ENCODE data around the gene EHF. TPM values are rescaled to one million over a fixed set of nuclear protein-coding genes. Genes with fewer than 3 reads are reported as not detected.
A peak's percentile ranks its signal among the peaks of the same experiment; 100 is the strongest.

Gene EHF
- total and polyA plus RNA-seq, 9 of the 15 experiments (the other 6 are each of a cell fraction or from before 2014, with no cell fraction given), result 0.04 to 0.54 (median 0.37) TPM

DNA sequence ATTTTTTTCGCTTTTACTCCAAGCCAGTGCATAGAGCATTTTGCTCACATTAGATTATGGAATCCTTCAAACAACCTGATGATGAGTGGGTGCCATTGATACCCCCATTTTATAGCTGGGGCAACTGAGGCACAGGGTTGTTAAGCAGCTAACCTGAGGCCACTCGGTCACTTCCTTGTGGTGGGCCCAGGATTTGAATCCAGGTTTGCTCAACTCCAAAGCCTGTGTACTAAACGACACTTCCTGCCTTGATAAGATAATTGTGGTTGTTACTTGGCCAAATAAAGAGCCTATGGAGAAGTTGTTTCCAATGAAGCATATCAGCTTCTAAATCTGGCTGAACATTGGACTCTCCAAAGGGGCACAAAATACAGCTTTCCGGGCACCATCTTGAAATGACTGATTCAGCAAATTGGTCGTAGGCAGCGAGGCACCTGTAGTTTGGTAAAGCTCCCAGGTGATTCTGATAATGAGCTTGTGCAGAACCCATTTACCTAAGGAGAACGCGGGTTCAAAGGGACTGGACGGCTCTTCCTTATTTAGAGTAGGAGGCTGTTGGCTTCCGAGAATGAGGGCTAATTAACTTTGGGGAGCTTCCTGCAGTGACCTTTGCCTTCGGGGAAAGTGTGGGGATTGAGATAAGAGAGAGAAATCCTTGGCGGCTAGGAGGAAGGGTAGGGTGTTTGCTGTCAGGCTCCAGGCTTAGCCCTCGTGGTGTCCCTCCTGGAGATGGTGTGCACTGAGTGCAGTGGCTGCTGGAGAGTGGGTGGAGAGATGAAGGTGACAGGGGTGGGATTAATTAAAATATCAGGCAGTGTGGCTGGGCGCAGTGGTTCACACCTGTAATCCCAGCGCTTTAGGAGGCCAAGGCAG lies 17.5 kb upstream of the EHF start (continued):
- TF ChIP-seq, protein P1, sequence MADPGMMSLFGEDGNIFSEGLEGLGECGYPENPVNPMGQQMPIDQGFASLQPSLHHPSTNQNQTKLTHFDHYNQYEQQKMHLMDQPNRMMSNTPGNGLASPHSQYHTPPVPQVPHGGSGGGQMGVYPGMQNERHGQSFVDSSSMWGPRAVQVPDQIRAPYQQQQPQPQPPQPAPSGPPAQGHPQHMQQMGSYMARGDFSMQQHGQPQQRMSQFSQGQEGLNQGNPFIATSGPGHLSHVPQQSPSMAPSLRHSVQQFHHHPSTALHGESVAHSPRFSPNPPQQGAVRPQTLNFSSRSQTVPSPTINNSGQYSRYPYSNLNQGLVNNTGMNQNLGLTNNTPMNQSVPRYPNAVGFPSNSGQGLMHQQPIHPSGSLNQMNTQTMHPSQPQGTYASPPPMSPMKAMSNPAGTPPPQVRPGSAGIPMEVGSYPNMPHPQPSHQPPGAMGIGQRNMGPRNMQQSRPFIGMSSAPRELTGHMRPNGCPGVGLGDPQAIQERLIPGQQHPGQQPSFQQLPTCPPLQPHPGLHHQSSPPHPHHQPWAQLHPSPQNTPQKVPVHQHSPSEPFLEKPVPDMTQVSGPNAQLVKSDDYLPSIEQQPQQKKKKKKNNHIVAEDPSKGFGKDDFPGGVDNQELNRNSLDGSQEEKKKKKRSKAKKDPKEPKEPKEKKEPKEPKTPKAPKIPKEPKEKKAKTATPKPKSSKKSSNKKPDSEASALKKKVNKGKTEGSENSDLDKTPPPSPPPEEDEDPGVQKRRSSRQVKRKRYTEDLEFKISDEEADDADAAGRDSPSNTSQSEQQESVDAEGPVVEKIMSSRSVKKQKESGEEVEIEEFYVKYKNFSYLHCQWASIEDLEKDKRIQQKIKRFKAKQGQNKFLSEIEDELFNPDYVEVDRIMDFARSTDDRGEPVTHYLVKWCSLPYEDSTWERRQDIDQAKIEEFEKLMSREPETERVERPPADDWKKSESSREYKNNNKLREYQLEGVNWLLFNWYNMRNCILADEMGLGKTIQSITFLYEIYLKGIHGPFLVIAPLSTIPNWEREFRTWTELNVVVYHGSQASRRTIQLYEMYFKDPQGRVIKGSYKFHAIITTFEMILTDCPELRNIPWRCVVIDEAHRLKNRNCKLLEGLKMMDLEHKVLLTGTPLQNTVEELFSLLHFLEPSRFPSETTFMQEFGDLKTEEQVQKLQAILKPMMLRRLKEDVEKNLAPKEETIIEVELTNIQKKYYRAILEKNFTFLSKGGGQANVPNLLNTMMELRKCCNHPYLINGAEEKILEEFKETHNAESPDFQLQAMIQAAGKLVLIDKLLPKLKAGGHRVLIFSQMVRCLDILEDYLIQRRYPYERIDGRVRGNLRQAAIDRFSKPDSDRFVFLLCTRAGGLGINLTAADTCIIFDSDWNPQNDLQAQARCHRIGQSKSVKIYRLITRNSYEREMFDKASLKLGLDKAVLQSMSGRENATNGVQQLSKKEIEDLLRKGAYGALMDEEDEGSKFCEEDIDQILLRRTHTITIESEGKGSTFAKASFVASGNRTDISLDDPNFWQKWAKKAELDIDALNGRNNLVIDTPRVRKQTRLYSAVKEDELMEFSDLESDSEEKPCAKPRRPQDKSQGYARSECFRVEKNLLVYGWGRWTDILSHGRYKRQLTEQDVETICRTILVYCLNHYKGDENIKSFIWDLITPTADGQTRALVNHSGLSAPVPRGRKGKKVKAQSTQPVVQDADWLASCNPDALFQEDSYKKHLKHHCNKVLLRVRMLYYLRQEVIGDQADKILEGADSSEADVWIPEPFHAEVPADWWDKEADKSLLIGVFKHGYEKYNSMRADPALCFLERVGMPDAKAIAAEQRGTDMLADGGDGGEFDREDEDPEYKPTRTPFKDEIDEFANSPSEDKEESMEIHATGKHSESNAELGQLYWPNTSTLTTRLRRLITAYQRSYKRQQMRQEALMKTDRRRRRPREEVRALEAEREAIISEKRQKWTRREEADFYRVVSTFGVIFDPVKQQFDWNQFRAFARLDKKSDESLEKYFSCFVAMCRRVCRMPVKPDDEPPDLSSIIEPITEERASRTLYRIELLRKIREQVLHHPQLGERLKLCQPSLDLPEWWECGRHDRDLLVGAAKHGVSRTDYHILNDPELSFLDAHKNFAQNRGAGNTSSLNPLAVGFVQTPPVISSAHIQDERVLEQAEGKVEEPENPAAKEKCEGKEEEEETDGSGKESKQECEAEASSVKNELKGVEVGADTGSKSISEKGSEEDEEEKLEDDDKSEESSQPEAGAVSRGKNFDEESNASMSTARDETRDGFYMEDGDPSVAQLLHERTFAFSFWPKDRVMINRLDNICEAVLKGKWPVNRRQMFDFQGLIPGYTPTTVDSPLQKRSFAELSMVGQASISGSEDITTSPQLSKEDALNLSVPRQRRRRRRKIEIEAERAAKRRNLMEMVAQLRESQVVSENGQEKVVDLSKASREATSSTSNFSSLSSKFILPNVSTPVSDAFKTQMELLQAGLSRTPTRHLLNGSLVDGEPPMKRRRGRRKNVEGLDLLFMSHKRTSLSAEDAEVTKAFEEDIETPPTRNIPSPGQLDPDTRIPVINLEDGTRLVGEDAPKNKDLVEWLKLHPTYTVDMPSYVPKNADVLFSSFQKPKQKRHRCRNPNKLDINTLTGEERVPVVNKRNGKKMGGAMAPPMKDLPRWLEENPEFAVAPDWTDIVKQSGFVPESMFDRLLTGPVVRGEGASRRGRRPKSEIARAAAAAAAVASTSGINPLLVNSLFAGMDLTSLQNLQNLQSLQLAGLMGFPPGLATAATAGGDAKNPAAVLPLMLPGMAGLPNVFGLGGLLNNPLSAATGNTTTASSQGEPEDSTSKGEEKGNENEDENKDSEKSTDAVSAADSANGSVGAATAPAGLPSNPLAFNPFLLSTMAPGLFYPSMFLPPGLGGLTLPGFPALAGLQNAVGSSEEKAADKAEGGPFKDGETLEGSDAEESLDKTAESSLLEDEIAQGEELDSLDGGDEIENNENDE (IDR thresholded peaks at IDR 0.05; ENCODE audit: low read depth, low read length), result no peak
- TF ChIP-seq OTX1 (CRISPR knock-in tag; IDR thresholded peaks at IDR 0.05), result 0 out of 2 replicates have a peak, but pooled peaks have one; percentile 40
- TF ChIP-seq MAFF (IDR thresholded peaks at IDR 0.05; ENCODE audit: low read length), result peak; percentile 86
- TF ChIP-seq ARID1B (IDR thresholded peaks at IDR 0.05), result peak; percentile 98
- no peak for TF ChIP-seq ASH1L (IDR thresholded peaks at IDR 0.05; ENCODE audit: borderline replicate concordance, low read depth, partially characterized antibody)
- TF ChIP-seq TBP (optimal IDR thresholded peaks at IDR 0.05; ENCODE audit: low read depth, low read length), result peak; percentile 11
- TF ChIP-seq TAF1 (IDR thresholded peaks at IDR 0.05; ENCODE audit: control insufficient read depth, extremely low read depth, insufficient read depth, low read length, severe bottlenecking), result no peak
- peak; percentile 62; the same call in 1 of the 2 replicates for TF ChIP-seq KLF13 (tag; IDR thresholded peaks at IDR 0.05; ENCODE audit: borderline replicate concordance, low read depth)
- TF ChIP-seq, protein P2, sequence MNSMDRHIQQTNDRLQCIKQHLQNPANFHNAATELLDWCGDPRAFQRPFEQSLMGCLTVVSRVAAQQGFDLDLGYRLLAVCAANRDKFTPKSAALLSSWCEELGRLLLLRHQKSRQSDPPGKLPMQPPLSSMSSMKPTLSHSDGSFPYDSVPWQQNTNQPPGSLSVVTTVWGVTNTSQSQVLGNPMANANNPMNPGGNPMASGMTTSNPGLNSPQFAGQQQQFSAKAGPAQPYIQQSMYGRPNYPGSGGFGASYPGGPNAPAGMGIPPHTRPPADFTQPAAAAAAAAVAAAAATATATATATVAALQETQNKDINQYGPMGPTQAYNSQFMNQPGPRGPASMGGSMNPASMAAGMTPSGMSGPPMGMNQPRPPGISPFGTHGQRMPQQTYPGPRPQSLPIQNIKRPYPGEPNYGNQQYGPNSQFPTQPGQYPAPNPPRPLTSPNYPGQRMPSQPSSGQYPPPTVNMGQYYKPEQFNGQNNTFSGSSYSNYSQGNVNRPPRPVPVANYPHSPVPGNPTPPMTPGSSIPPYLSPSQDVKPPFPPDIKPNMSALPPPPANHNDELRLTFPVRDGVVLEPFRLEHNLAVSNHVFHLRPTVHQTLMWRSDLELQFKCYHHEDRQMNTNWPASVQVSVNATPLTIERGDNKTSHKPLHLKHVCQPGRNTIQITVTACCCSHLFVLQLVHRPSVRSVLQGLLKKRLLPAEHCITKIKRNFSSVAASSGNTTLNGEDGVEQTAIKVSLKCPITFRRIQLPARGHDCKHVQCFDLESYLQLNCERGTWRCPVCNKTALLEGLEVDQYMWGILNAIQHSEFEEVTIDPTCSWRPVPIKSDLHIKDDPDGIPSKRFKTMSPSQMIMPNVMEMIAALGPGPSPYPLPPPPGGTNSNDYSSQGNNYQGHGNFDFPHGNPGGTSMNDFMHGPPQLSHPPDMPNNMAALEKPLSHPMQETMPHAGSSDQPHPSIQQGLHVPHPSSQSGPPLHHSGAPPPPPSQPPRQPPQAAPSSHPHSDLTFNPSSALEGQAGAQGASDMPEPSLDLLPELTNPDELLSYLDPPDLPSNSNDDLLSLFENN (IDR thresholded peaks at IDR 0.05; ENCODE audit: low read depth in 2 of 2, low read length in 2 of 2), result peak in 1 of 2 experiments; percentile 78; a peak in 2 of 4 replicates
- no peak for TF ChIP-seq HNRNPL (IDR thresholded peaks at IDR 0.05; ENCODE audit: low read depth, low read length)

Data from K562 (cell line).